ENCODE results near the gene SMARCAD1.

The SMARCAD1 gene

DNA sequence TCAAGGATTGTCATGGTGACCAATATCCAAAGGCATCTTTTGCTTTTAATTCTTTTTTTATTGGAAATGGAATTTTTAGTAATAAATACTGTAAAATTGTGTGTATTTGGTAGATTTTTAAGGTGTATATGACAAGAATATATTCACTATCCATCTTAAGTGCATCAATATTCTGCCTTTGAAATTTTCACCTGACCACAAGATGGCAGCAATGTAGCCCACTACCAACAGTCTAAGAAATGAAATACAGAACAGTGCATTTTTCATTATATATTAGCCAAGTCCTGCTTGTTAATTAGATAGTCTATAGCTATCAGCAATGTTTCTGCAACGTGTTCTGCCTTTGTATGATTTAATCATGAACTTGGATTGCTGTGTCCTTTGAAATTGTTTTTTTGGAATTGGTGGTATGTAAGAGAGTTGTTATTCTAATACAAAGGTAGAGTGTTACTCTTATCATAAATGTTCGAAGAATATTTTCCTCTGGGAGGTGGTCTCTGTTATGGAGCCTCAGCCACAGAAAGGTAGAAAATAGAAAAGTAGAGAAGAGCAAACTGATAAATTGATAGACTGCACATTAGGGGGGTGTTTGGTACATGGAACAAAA, 96.8 kb downstream of the SMARCAD1 start:
- no peak overlapping the region for H4K91ac ChIP-seq (ENCODE audit: low read depth, low read length, poor library complexity)
- no peak overlapping the region for H3K4ac ChIP-seq (ENCODE audit: low read length)
- H3K4me1 ChIP-seq (ENCODE audit: control insufficient read depth in 2 of 2, insufficient read depth in 1 of 2, low read depth in 1 of 2, low read length in 2 of 2), result peaks cover 0 to 12% of the 10 kb centered on the region in 2 donors
- H2AFZ ChIP-seq (ENCODE audit: low read length), result no peak overlapping the region
- H3K36me3 ChIP-seq (replicated peaks in 1 of 2; ENCODE audit: control insufficient read depth in 2 of 2, insufficient read depth in 2 of 2, low read length in 2 of 2), result no peaks in the 10 kb centered on the region
- no peak overlapping the region for H2BK12ac ChIP-seq (ENCODE audit: low read length)
- no peak overlapping the region for H3K9ac ChIP-seq (ENCODE audit: low read depth, low read length, poor library complexity)
- no peaks in the 10 kb centered on the region for H3K79me1 ChIP-seq (ENCODE audit: low read depth, low read length)
- peak; percentile 9 for DNase-seq (ENCODE audit: low spot score)
- H3K14ac ChIP-seq (ENCODE audit: low read length), result no peak overlapping the region
- H3K18ac ChIP-seq (ENCODE audit: low read length), result no peak overlapping the region
- no peak overlapping the region for H3K4me2 ChIP-seq (ENCODE audit: insufficient read depth, low read length, poor library complexity, severe bottlenecking)
- no peak overlapping the region for H3K4me3 ChIP-seq (ENCODE audit: low read length in 2 of 2)
- no peak overlapping the region for H4K8ac ChIP-seq (ENCODE audit: low read depth, low read length)
- no peak overlapping the region for H2BK15ac ChIP-seq (ENCODE audit: low read length)
- WGBS, 2 donors (ENCODE audit: extremely low coverage in 2 of 2, insufficient read length in 2 of 2, insufficient replicate concordance in 1 of 2), result no CpG with 5 or more reads among the region's 2 CpGs
- no peak overlapping the region for H3K27ac ChIP-seq (replicated peaks; ENCODE audit: low read length)
- H2BK120ac ChIP-seq (ENCODE audit: low read depth, low read length), result no peak overlapping the region
- H3K9me3 ChIP-seq (replicated peaks in 1 of 2; ENCODE audit: control insufficient read depth in 2 of 2, insufficient read depth in 1 of 2, low read depth in 1 of 2, low read length in 2 of 2), result no peaks in the 10 kb centered on the region
- no peak overlapping the region for H2AK5ac ChIP-seq (ENCODE audit: low read depth, low read length)
- no peak overlapping the region for H2BK5ac ChIP-seq (ENCODE audit: low read length)
- no peaks in the 10 kb centered on the region for H3K27me3 ChIP-seq (ENCODE audit: control insufficient read depth in 3 of 3, insufficient read depth in 3 of 3, low read depth in 1 of 3, low read length in 3 of 3)
- no peak overlapping the region for H3K23ac ChIP-seq (ENCODE audit: low read depth, low read length, poor library complexity)

GRCh38 chr4:94305466-94306225, 98.0 kb downstream of the SMARCAD1 start:
- H3K36me3 ChIP-seq (replicated peaks in 1 of 2; ENCODE audit: control insufficient read depth in 2 of 2, insufficient read depth in 2 of 2, low read length in 2 of 2), result no peaks in the 10 kb centered on the region
- H2BK120ac ChIP-seq (ENCODE audit: low read depth, low read length), result no peak overlapping the region
- H2AFZ ChIP-seq (ENCODE audit: low read length), result no peak overlapping the region
- no peak overlapping the region for H3K9ac ChIP-seq (ENCODE audit: low read depth, low read length, poor library complexity)
- peak overlapping the region; percentile 1 for H4K91ac ChIP-seq (ENCODE audit: low read depth, low read length, poor library complexity)
- no peak overlapping the region for H3K18ac ChIP-seq (ENCODE audit: low read length)
- H3K4me3 ChIP-seq (ENCODE audit: low read length in 2 of 2), result no peak overlapping the region
- no peak overlapping the region for H2BK15ac ChIP-seq (ENCODE audit: low read length)
- H3K9me3 ChIP-seq (replicated peaks in 1 of 2; ENCODE audit: control insufficient read depth in 2 of 2, insufficient read depth in 1 of 2, low read depth in 1 of 2, low read length in 2 of 2), result no peaks in the 10 kb centered on the region
- H3K79me1 ChIP-seq (ENCODE audit: low read depth, low read length), result no peaks in the 10 kb centered on the region
- no peak overlapping the region for H2BK12ac ChIP-seq (ENCODE audit: low read length)
- no CpG with 5 or more reads among the region's 5 CpGs for WGBS, 2 donors (ENCODE audit: extremely low coverage in 2 of 2, insufficient read length in 2 of 2, insufficient replicate concordance in 1 of 2)
- no peak overlapping the region for H2BK5ac ChIP-seq (ENCODE audit: low read length)
- H3K4ac ChIP-seq (ENCODE audit: low read length), result no peak overlapping the region
- H3K27ac ChIP-seq (replicated peaks; ENCODE audit: low read length), result no peak overlapping the region
- no peak overlapping the region for H3K23ac ChIP-seq (ENCODE audit: low read depth, low read length, poor library complexity)
- H2AK5ac ChIP-seq (ENCODE audit: low read depth, low read length), result no peak overlapping the region
- no peak overlapping the region for H3K14ac ChIP-seq (ENCODE audit: low read length)
- DNase-seq (ENCODE audit: low spot score), result no peak
- H4K8ac ChIP-seq (ENCODE audit: low read depth, low read length), result no peak overlapping the region
- H3K4me2 ChIP-seq (ENCODE audit: insufficient read depth, low read length, poor library complexity, severe bottlenecking), result no peak overlapping the region
- peaks cover 0 to 12% of the 10 kb centered on the region in 2 donors for H3K4me1 ChIP-seq (ENCODE audit: control insufficient read depth in 2 of 2, insufficient read depth in 1 of 2, low read depth in 1 of 2, low read length in 2 of 2)
- H3K27me3 ChIP-seq (ENCODE audit: control insufficient read depth in 3 of 3, insufficient read depth in 3 of 3, low read depth in 1 of 3, low read length in 3 of 3), result no peaks in the 10 kb centered on the region

DNA sequence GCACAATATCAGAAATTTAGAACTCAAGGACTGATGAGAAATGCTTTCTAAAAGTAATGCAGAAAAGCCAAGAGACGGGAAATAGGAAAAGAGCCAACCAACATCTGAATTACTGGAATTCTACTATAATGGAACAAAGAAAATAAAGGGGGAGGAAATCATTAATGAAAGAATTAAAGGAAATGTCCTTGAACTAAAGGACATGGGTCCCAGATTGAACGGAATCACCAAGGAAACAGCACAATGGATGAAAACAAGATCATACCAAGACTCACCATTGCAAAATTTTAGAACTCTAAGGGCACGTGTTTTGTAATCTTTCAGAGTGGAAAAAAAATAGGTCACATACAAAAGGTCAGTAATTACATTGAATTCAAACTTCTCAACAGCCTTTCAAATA, 99.0 kb downstream of the SMARCAD1 start:
- Histone ChIP-seq H2BK5ac (ENCODE audit: low read length) (no peak overlapping the region), H3K27me3 (ENCODE audit: control insufficient read depth in 3 of 3, insufficient read depth in 3 of 3, low read depth in 1 of 3, low read length in 3 of 3) (no peaks in the 10 kb centered on the region), H4K91ac (ENCODE audit: low read depth, low read length, poor library complexity) (no peak overlapping the region), H2BK12ac (ENCODE audit: low read length) (no peak overlapping the region), H2BK15ac (ENCODE audit: low read length) (no peak overlapping the region), H2BK120ac (ENCODE audit: low read depth, low read length) (no peak overlapping the region), H3K36me3 (replicated peaks in 1 of 2; ENCODE audit: control insufficient read depth in 2 of 2, insufficient read depth in 2 of 2, low read length in 2 of 2) (no peaks in the 10 kb centered on the region), H2AFZ (ENCODE audit: low read length) (peak overlapping the region; percentile 24), H3K4me2 (ENCODE audit: insufficient read depth, low read length, poor library complexity, severe bottlenecking) (no peak overlapping the region), H3K18ac (ENCODE audit: low read length) (no peak overlapping the region), H3K4ac (ENCODE audit: low read length) (no peak overlapping the region), H3K9me3 (replicated peaks in 1 of 2; ENCODE audit: control insufficient read depth in 2 of 2, insufficient read depth in 1 of 2, low read depth in 1 of 2, low read length in 2 of 2) (no peaks in the 10 kb centered on the region), H2AK5ac (ENCODE audit: low read depth, low read length) (no peak overlapping the region), H3K23ac (ENCODE audit: low read depth, low read length, poor library complexity) (no peak overlapping the region), H3K4me1 (ENCODE audit: control insufficient read depth in 2 of 2, insufficient read depth in 1 of 2, low read depth in 1 of 2, low read length in 2 of 2) (peaks cover 0 to 12% of the 10 kb centered on the region in 2 donors), H4K8ac (ENCODE audit: low read depth, low read length) (no peak overlapping the region), H3K79me1 (ENCODE audit: low read depth, low read length) (no peaks in the 10 kb centered on the region), H3K9ac (ENCODE audit: low read depth, low read length, poor library complexity) (no peak overlapping the region), H3K4me3 (ENCODE audit: low read length in 2 of 2) (no peak overlapping the region), H3K14ac (ENCODE audit: low read length) (no peak overlapping the region), H3K27ac (replicated peaks; ENCODE audit: low read length) (no peak overlapping the region)
- no CpG with 5 or more reads among the region's 3 CpGs for WGBS, 2 donors (ENCODE audit: extremely low coverage in 2 of 2, insufficient read length in 2 of 2, insufficient replicate concordance in 1 of 2)
- DNase-seq (ENCODE audit: low spot score), result no peak

DNA sequence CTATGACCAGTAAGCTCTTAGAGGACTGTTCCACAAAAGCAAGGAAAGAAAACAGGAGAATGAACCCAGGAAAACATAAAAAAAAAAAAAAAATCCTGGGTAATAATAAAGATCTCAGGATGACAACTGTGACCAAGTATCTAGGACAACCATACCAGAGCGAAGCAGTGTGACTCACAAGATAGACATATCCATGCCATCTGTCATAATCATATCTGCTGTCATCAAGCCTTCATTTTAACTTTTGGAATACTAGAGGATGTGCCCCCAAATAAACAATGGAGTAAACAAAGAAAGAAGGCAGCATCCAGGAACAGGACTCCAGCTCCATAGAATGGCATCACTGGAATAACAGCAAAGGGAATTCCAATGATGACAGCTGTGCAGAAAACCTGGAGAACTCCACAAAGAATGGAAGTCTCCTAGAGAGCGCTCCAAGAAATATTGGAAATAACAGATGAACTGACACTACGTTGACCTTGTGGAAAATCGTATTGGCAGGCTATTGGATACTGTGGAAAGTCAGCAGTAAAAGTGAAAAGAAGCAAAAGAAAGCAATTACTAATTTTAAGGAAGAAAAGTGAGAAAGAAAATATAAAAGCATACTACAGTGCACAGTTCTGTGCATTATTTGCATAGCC, 99.7 kb downstream of the SMARCAD1 start:
- Histone ChIP-seq H3K4ac (ENCODE audit: low read length) (no peak overlapping the region), H3K79me1 (ENCODE audit: low read depth, low read length) (no peaks in the 10 kb centered on the region), H3K14ac (ENCODE audit: low read length) (no peak overlapping the region), H2AK5ac (ENCODE audit: low read depth, low read length) (no peak overlapping the region), H3K4me2 (ENCODE audit: insufficient read depth, low read length, poor library complexity, severe bottlenecking) (no peak overlapping the region), H3K9ac (ENCODE audit: low read depth, low read length, poor library complexity) (no peak overlapping the region), H3K36me3 (replicated peaks in 1 of 2; ENCODE audit: control insufficient read depth in 2 of 2, insufficient read depth in 2 of 2, low read length in 2 of 2) (no peaks in the 10 kb centered on the region), H3K23ac (ENCODE audit: low read depth, low read length, poor library complexity) (no peak overlapping the region), H3K4me1 (ENCODE audit: control insufficient read depth in 2 of 2, insufficient read depth in 1 of 2, low read depth in 1 of 2, low read length in 2 of 2) (peaks cover 0 to 12% of the 10 kb centered on the region in 2 donors), H4K8ac (ENCODE audit: low read depth, low read length) (no peak overlapping the region), H3K27me3 (ENCODE audit: control insufficient read depth in 3 of 3, insufficient read depth in 3 of 3, low read depth in 1 of 3, low read length in 3 of 3) (no peaks in the 10 kb centered on the region), H3K9me3 (replicated peaks in 1 of 2; ENCODE audit: control insufficient read depth in 2 of 2, insufficient read depth in 1 of 2, low read depth in 1 of 2, low read length in 2 of 2) (no peaks in the 10 kb centered on the region), H3K27ac (replicated peaks; ENCODE audit: low read length) (no peak overlapping the region), H2AFZ (ENCODE audit: low read length) (peak overlapping the region; percentile 2), H2BK120ac (ENCODE audit: low read depth, low read length) (no peak overlapping the region), H4K91ac (ENCODE audit: low read depth, low read length, poor library complexity) (no peak overlapping the region), H2BK15ac (ENCODE audit: low read length) (no peak overlapping the region), H3K4me3 (ENCODE audit: low read length in 2 of 2) (no peak overlapping the region), H2BK12ac (ENCODE audit: low read length) (no peak overlapping the region), H2BK5ac (ENCODE audit: low read length) (no peak overlapping the region), H3K18ac (ENCODE audit: low read length) (no peak overlapping the region)
- WGBS, 2 donors (ENCODE audit: extremely low coverage in 2 of 2, insufficient read length in 2 of 2, insufficient replicate concordance in 1 of 2), result no CpG with 5 or more reads among the region's 4 CpGs
- DNase-seq (ENCODE audit: low spot score), result no peak

Measured in neuronal stem cell (in vitro differentiated cells).